Astrocyte (in vitro differentiated cells and primary cell): ENCODE data around the gene ESYT1. TPM values are rescaled to one million over a fixed set of nuclear protein-coding genes. Genes with fewer than 3 reads are reported as not detected.

Experiments used
- DNase-seq: peaks from one replicate; pipeline ENCODE4 v3.0.0-alpha.2; 2010; ENCODE audit warnings: low read depth
- FAIRE-seq: peaks from 2 replicates; lab custom pipeline; 2011; peaks lifted over from hg19 to GRCh38; lab: Jason Lieb, UNC
- H2AFZ ChIP-seq: 2 replicates; pipeline ENCODE4 v1.6.0; 2012; ENCODE audit warnings: low read depth, low read length, inconsistent platforms
- H3K27ac ChIP-seq: 2 replicates; pipeline ENCODE4 v1.5.1; 2011; ENCODE audit warnings: low read depth, low read length, inconsistent platforms
- H3K27me3 ChIP-seq: 2 replicates; pipeline ENCODE4 v1.6.0; 2011; ENCODE audit warnings: low read length, inconsistent platforms; ENCODE audit not compliant: insufficient read depth
- H3K36me3 ChIP-seq: 2 replicates; pipeline ENCODE4 v1.5.1; 2011; ENCODE audit warnings: low read length, inconsistent platforms; ENCODE audit not compliant: insufficient read depth
- H3K4me1 ChIP-seq: 2 replicates; pipeline ENCODE4 v1.5.1; 2011; ENCODE audit warnings: low read length, inconsistent platforms; ENCODE audit not compliant: insufficient read depth
- H3K4me2 ChIP-seq: 2 replicates; pipeline ENCODE4 v1.6.0; 2012; ENCODE audit warnings: low read length, inconsistent platforms
- H3K4me3 ChIP-seq: 2 replicates; pipeline ENCODE4 v1.5.1; 2011; ENCODE audit warnings: low read depth, mild to moderate bottlenecking, low read length, inconsistent platforms; ENCODE audit not compliant: insufficient read depth
- H3K79me2 ChIP-seq: 2 replicates; pipeline ENCODE4 v1.6.0; 2012; ENCODE audit warnings: mild to moderate bottlenecking, low read length, inconsistent platforms; ENCODE audit not compliant: insufficient read depth
- H3K9ac ChIP-seq: 2 replicates; pipeline ENCODE4 v1.6.0; 2012; ENCODE audit warnings: mild to moderate bottlenecking, low read length, inconsistent platforms
- H3K9me3 ChIP-seq: 2 replicates; pipeline ENCODE4 v1.5.1; 2012; ENCODE audit warnings: low read depth, mild to moderate bottlenecking, low read length, inconsistent platforms; ENCODE audit not compliant: insufficient read depth
- H4K20me1 ChIP-seq: 2 replicates; pipeline ENCODE4 v1.6.0; 2012; ENCODE audit warnings: low read length, inconsistent platforms; ENCODE audit not compliant: insufficient read depth
- H3K27ac Mint-ChIP-seq: one replicate; pipeline ENCODE4 v1.8.0; 2021; ENCODE audit warnings: mild to moderate bottlenecking, mixed read lengths; ENCODE audit not compliant: unreplicated experiment
- H3K27me3 Mint-ChIP-seq: one replicate; pipeline ENCODE4 v1.8.0; 2021; ENCODE audit warnings: low read depth, mixed read lengths; ENCODE audit not compliant: unreplicated experiment
- H3K36me3 Mint-ChIP-seq: one replicate; pipeline ENCODE4 v1.8.0; 2021; ENCODE audit warnings: low read depth, mixed read lengths; ENCODE audit not compliant: unreplicated experiment
- H3K4me1 Mint-ChIP-seq: one replicate; pipeline ENCODE4 v1.8.0; 2021; ENCODE audit warnings: low read depth, mixed read lengths; ENCODE audit not compliant: unreplicated experiment
- H3K4me3 Mint-ChIP-seq: one replicate; pipeline ENCODE4 v1.8.0; 2021; ENCODE audit warnings: mild to moderate bottlenecking, moderate library complexity, mixed read lengths; ENCODE audit not compliant: unreplicated experiment
- H3K9me3 Mint-ChIP-seq: one replicate; pipeline ENCODE4 v1.8.0; 2021; ENCODE audit warnings: mild to moderate bottlenecking, mixed read lengths; ENCODE audit not compliant: unreplicated experiment
- CTCF ChIP-seq: IDR thresholded peaks from 2 replicates; pipeline ENCODE4 v1.5.1; 2011; ENCODE audit warnings: low read depth, mild to moderate bottlenecking, inconsistent platforms, low read length, moderate library complexity; ENCODE audit not compliant: insufficient read depth
- EZH2 ChIP-seq: IDR thresholded peaks from 2 replicates; pipeline ENCODE4 v1.6.1; 2012; ENCODE audit warnings: mild to moderate bottlenecking, low read length, inconsistent platforms; ENCODE audit not compliant: insufficient read depth
- total RNA-seq: library from RNA; stranded (reverse); gene quantifications from 2 replicates; pipeline ENCODE4 v1.2.1, GENCODE V29; 2021

The ESYT1 gene
- total RNA-seq, 1 donor from 2014 or later: 142 TPM

GRCh38 chr12:56082967-56083366 is 45.1 kb upstream of the ESYT1 start:
- Histone ChIP-seq H3K4me1 (peaks cover 6% of the 10 kb centered on the region), H3K4me2 (no peak overlapping the region), H3K79me2 (no peaks in the 10 kb centered on the region), H3K4me3 (no peak overlapping the region), H3K36me3 (no peaks in the 10 kb centered on the region), H4K20me1 (no peaks in the 10 kb centered on the region), H3K27ac (no peak overlapping the region), H3K9me3 (no peaks in the 10 kb centered on the region), H3K27me3 (peaks cover 26% of the 10 kb centered on the region), H2AFZ (no peak overlapping the region), H3K9ac (no peak overlapping the region)
- no peaks in the 10 kb centered on the region for H3K4me1 Mint-ChIP-seq
- no peak overlapping the region for H3K4me3 Mint-ChIP-seq
- H3K36me3 Mint-ChIP-seq: peaks cover 2% of the 10 kb centered on the region
- no peak for TF ChIP-seq CTCF
- TF ChIP-seq EZH2: no peak
- DNase-seq (no peak), FAIRE-seq (no peak)
- H3K27me3 Mint-ChIP-seq: peaks cover 6% of the 10 kb centered on the region
- no peak overlapping the region for H3K27ac Mint-ChIP-seq
- H3K9me3 Mint-ChIP-seq: no peaks in the 10 kb centered on the region

GRCh38 chr12:56084958-56085543 is 43.0 kb upstream of the ESYT1 start:
- Histone ChIP-seq H3K4me1 (peaks cover 4% of the 10 kb centered on the region), H3K36me3 (no peaks in the 10 kb centered on the region), H3K27me3 (peaks cover 26% of the 10 kb centered on the region), H3K4me3 (no peak overlapping the region), H4K20me1 (no peaks in the 10 kb centered on the region), H3K9me3 (no peaks in the 10 kb centered on the region), H3K79me2 (no peaks in the 10 kb centered on the region), H3K9ac (no peak overlapping the region), H2AFZ (no peak overlapping the region), H3K4me2 (no peak overlapping the region), H3K27ac (no peak overlapping the region)
- peaks cover 6% of the 10 kb centered on the region for H3K27me3 Mint-ChIP-seq
- H3K36me3 Mint-ChIP-seq: peaks cover 2% of the 10 kb centered on the region
- no peaks in the 10 kb centered on the region for H3K4me1 Mint-ChIP-seq
- DNase-seq: no peak
- H3K9me3 Mint-ChIP-seq: no peaks in the 10 kb centered on the region
- TF ChIP-seq CTCF (peak; percentile 24), EZH2 (no peak)
- no peak overlapping the region for H3K4me3 Mint-ChIP-seq
- FAIRE-seq: no peak
- no peak overlapping the region for H3K27ac Mint-ChIP-seq

GRCh38 chr12:56086096-56086495 is 42.0 kb upstream of the ESYT1 start:
- Histone ChIP-seq H3K36me3 (no peaks in the 10 kb centered on the region), H3K4me3 (no peak overlapping the region), H3K27ac (no peak overlapping the region), H4K20me1 (no peaks in the 10 kb centered on the region), H3K4me1 (no peaks in the 10 kb centered on the region), H2AFZ (no peak overlapping the region), H3K27me3 (peaks cover 21% of the 10 kb centered on the region), H3K79me2 (no peaks in the 10 kb centered on the region), H3K4me2 (no peak overlapping the region), H3K9ac (no peak overlapping the region), H3K9me3 (no peaks in the 10 kb centered on the region)
- H3K27ac Mint-ChIP-seq: no peak overlapping the region
- no peaks in the 10 kb centered on the region for H3K4me1 Mint-ChIP-seq
- FAIRE-seq (no peak), DNase-seq (no peak)
- H3K9me3 Mint-ChIP-seq: no peaks in the 10 kb centered on the region
- peaks cover 2% of the 10 kb centered on the region for H3K36me3 Mint-ChIP-seq
- no peak overlapping the region for H3K4me3 Mint-ChIP-seq
- TF ChIP-seq EZH2: no peak
- TF ChIP-seq CTCF: no peak
- peaks cover 6% of the 10 kb centered on the region for H3K27me3 Mint-ChIP-seq
